Mucosa of rectum (tissue), 2 donors: Measurements from ENCODE around the gene UBE2G1.

Experiments used
- H3K27ac ChIP-seq, 2 donors: one replicate each; pipeline ENCODE4 v1.7.0; 2013; ENCODE audit warnings: inconsistent platforms in 2 of 2, low read depth in 2 of 2, low read length in 2 of 2
- H3K27me3 ChIP-seq, 2 donors: one replicate each; pipeline ENCODE4 v1.7.0; 2013; ENCODE audit warnings: low read length in 2 of 2; ENCODE audit not compliant: control insufficient read depth in 2 of 2, insufficient read depth in 2 of 2
- H3K36me3 ChIP-seq, 2 donors: one replicate each; pipeline ENCODE4 v1.7.0; 2013; ENCODE audit warnings: low read length in 2 of 2; ENCODE audit not compliant: control insufficient read depth in 2 of 2, insufficient read depth in 2 of 2
- H3K4me1 ChIP-seq, 2 donors: one replicate each; pipeline ENCODE4 v1.7.0; 2013; ENCODE audit warnings: low read length in 2 of 2, mild to moderate bottlenecking in 1 of 2; ENCODE audit not compliant: control insufficient read depth in 2 of 2, insufficient read depth in 2 of 2
- H3K4me3 ChIP-seq, 2 donors: one replicate each; pipeline ENCODE4 v1.7.0; 2013; ENCODE audit warnings: low read length in 2 of 2
- H3K9ac ChIP-seq, 2 donors: one replicate each; pipeline ENCODE4 v1.7.0; 2013; ENCODE audit warnings: low read length in 2 of 2, low read depth in 1 of 2, mild to moderate bottlenecking in 1 of 2
- H3K9me3 ChIP-seq, 2 donors: one replicate each; pipeline ENCODE4 v1.7.0; 2013; ENCODE audit warnings: low read length in 2 of 2; ENCODE audit not compliant: control insufficient read depth in 2 of 2
- donor health status: healthy.
- donor health status: Normal muscosa, but diverticular disease.

UBE2G1 gene

GRCh38 chr17:4340914-4341615 lies 25.4 kb downstream of the UBE2G1 start:
- Histone ChIP-seq H3K4me3 (no peak overlapping the region), H3K36me3 (no peaks in the 10 kb centered on the region), H3K9ac (no peak overlapping the region), H3K27me3 (no peaks in the 10 kb centered on the region), H3K27ac (no peak overlapping the region), H3K4me1 (peaks cover 1 to 3% of the 10 kb centered on the region in 2 donors), H3K9me3 (no peaks in the 10 kb centered on the region)

- no peak overlapping the region for H3K27ac ChIP-seq
Observed at GRCh38 chr17:4334776-4335584, 31.5 kb downstream of the UBE2G1 start.

GRCh38 chr17:4334332-4334731 lies 32.1 kb downstream of the UBE2G1 start:
- Histone ChIP-seq H3K4me3 (no peak overlapping the region), H3K4me1 (peaks cover 0 to 3% of the 10 kb centered on the region in 2 donors), H3K36me3 (no peaks in the 10 kb centered on the region), H3K9ac (no peak overlapping the region), H3K9me3 (no peaks in the 10 kb centered on the region), H3K27me3 (no peaks in the 10 kb centered on the region), H3K27ac (no peak overlapping the region)

More at GRCh38 chr17:4334776-4335584, 31.5 kb downstream of the UBE2G1 start:
- Histone ChIP-seq H3K9ac (no peak overlapping the region), H3K4me1 (peaks cover 0 to 3% of the 10 kb centered on the region in 2 donors), H3K4me3 (no peak overlapping the region), H3K36me3 (no peaks in the 10 kb centered on the region), H3K27me3 (no peaks in the 10 kb centered on the region), H3K9me3 (no peaks in the 10 kb centered on the region)

- Histone ChIP-seq H3K9me3 (no peaks in the 10 kb centered on the region), H3K9ac (no peak overlapping the region), H3K27me3 (no peaks in the 10 kb centered on the region), H3K4me1 (peaks cover 0 to 3% of the 10 kb centered on the region in 2 donors), H3K4me3 (no peak overlapping the region), H3K27ac (no peak overlapping the region), H3K36me3 (no peaks in the 10 kb centered on the region)
Observed at GRCh38 chr17:4333041-4333440, 33.4 kb downstream of the UBE2G1 start.

GRCh38 chr17:4332296-4332970 lies 34.0 kb downstream of the UBE2G1 start:
- H3K27me3 ChIP-seq = no peaks in the 10 kb centered on the region
- H3K9me3 ChIP-seq = no peaks in the 10 kb centered on the region
- H3K36me3 ChIP-seq = no peaks in the 10 kb centered on the region
- peaks cover 0 to 3% of the 10 kb centered on the region in 2 donors for H3K4me1 ChIP-seq
- H3K4me3 ChIP-seq = no peak overlapping the region
- H3K9ac ChIP-seq = no peak overlapping the region
- H3K27ac ChIP-seq = no peak overlapping the region

- Histone ChIP-seq H3K36me3 (no peaks in the 10 kb centered on the region), H3K27me3 (no peaks in the 10 kb centered on the region), H3K9me3 (no peaks in the 10 kb centered on the region), H3K27ac (no peak overlapping the region), H3K4me3 (no peak overlapping the region), H3K4me1 (peaks cover 0 to 6% of the 10 kb centered on the region in 2 donors), H3K9ac (no peak overlapping the region)
Observed at GRCh38 chr17:4331614-4332013, 34.9 kb downstream of the UBE2G1 start.

- Histone ChIP-seq H3K4me1 (peaks cover 0 to 3% of the 10 kb centered on the region in 2 donors), H3K27ac (no peak overlapping the region), H3K9ac (no peak overlapping the region), H3K27me3 (no peaks in the 10 kb centered on the region), H3K9me3 (no peaks in the 10 kb centered on the region), H3K36me3 (no peaks in the 10 kb centered on the region), H3K4me3 (no peak overlapping the region)
Observed at GRCh38 chr17:4329838-4330237, 36.6 kb downstream of the UBE2G1 start.

GRCh38 chr17:4327606-4328005 lies 38.9 kb downstream of the UBE2G1 start:
- no peak overlapping the region for H3K27ac ChIP-seq
- H3K4me3 ChIP-seq = no peak overlapping the region
- H3K4me1 ChIP-seq = peaks cover 0 to 3% of the 10 kb centered on the region in 2 donors
- no peak overlapping the region for H3K9ac ChIP-seq
- H3K27me3 ChIP-seq = no peaks in the 10 kb centered on the region
- no peaks in the 10 kb centered on the region for H3K36me3 ChIP-seq
- H3K9me3 ChIP-seq = no peaks in the 10 kb centered on the region

- no peak overlapping the region for H3K27ac ChIP-seq
- no peak overlapping the region for H3K4me3 ChIP-seq
- no peaks in the 10 kb centered on the region for H3K9me3 ChIP-seq
- no peak overlapping the region for H3K9ac ChIP-seq
- peaks cover 0 to 3% of the 10 kb centered on the region in 2 donors for H3K4me1 ChIP-seq
- H3K36me3 ChIP-seq = no peaks in the 10 kb centered on the region
- H3K27me3 ChIP-seq = no peaks in the 10 kb centered on the region
Observed at GRCh38 chr17:4326608-4327007, 39.9 kb downstream of the UBE2G1 start.

- no peak overlapping the region for H3K4me3 ChIP-seq
- H3K9ac ChIP-seq = no peak overlapping the region
- no peaks in the 10 kb centered on the region for H3K36me3 ChIP-seq
- H3K9me3 ChIP-seq = no peaks in the 10 kb centered on the region
- no peaks in the 10 kb centered on the region for H3K27me3 ChIP-seq
- H3K27ac ChIP-seq = no peak overlapping the region
- peaks cover 0 to 3% of the 10 kb centered on the region in 2 donors for H3K4me1 ChIP-seq
Observed at GRCh38 chr17:4326112-4326511, 40.4 kb downstream of the UBE2G1 start.
